MM.1S (cell line): ENCODE data around the gene CYB5R2.

Source experiments
- EZH2 ChIP-seq: fragments of 300-600 bp; sonication (generic); optimal IDR thresholded peaks from 2 replicates; pipeline ENCODE3; 2017; ENCODE audit warnings: low read depth, mild to moderate bottlenecking, antibody characterized with exemption, low read length, mixed read lengths
- EZH2phosphoT487 ChIP-seq: fragments of 300-600 bp; sonication (generic); IDR thresholded peaks from 2 replicates; pipeline ENCODE4 v1.6.1; 2018; ENCODE audit warnings: antibody characterized with exemption, low read length
- TF ChIP-seq, protein P1 (sequence below): fragments of 300-600 bp; sonication (generic); IDR thresholded peaks from 2 replicates; pipeline ENCODE4 v1.5.1; 2016; ENCODE audit warnings: antibody characterized with exemption, low read length, mixed read lengths

DNA sequence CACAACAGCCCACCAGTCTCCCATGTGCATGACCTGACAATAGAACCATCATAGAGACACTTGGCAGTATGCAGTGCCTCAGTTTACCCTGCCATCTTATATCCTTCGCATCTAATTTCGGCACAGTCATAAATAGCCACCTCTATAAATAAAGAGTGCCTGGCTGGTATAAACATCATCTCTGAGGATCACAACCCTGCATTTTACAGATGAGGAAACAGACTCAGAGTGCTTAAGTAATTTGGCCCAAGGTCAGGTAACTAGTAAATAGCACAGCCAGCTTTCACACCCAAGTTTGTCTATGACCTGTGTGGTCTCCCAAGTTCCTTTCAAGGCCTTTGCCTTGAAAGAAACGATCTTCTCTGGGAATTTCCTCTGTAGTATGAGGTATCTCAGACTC is 44.6 kb downstream of the CYB5R2 start:
- TF ChIP-seq, protein P1, sequence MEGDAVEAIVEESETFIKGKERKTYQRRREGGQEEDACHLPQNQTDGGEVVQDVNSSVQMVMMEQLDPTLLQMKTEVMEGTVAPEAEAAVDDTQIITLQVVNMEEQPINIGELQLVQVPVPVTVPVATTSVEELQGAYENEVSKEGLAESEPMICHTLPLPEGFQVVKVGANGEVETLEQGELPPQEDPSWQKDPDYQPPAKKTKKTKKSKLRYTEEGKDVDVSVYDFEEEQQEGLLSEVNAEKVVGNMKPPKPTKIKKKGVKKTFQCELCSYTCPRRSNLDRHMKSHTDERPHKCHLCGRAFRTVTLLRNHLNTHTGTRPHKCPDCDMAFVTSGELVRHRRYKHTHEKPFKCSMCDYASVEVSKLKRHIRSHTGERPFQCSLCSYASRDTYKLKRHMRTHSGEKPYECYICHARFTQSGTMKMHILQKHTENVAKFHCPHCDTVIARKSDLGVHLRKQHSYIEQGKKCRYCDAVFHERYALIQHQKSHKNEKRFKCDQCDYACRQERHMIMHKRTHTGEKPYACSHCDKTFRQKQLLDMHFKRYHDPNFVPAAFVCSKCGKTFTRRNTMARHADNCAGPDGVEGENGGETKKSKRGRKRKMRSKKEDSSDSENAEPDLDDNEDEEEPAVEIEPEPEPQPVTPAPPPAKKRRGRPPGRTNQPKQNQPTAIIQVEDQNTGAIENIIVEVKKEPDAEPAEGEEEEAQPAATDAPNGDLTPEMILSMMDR = no peak
- TF ChIP-seq EZH2 = no peak
- TF ChIP-seq EZH2phosphoT487 = no peak
